Umbilical cord (tissue), 2 donors: ENCODE data around the gene RNASE7. TPM values are rescaled to one million over a fixed set of nuclear protein-coding genes. Genes with fewer than 3 reads are reported as not detected.
A peak's percentile ranks its signal among the peaks of the same experiment; 100 is the strongest.

Experiments used
- DNase-seq: peaks from one replicate; pipeline ENCODE4 v3.0.0-alpha.2; 2015; ENCODE audit warnings: low spot score
- total RNA-seq: library from RNA; depleted of rRNA; stranded (reverse); fragments of >200 nt; gene quantifications from one replicate; pipeline ENCODE4 v1.2.3, GENCODE V29; 2014; ENCODE audit warnings: low replicate concordance; ENCODE audit not compliant: insufficient read depth

The RNASE7 gene
- total RNA-seq: 4.1 TPM

GRCh38 chr14:21041676-21042433 is at the start of gene RNASE7:
Gene RNASE7, plus strand, starts transcription at chr14:21042362. Its CDS starts 631 bp downstream, at chr14:21042993.
- peak; percentile 42 for DNase-seq

GRCh38 chr14:20996521-20996920 is 45.6 kb upstream of the RNASE7 start:
- no peak for DNase-seq

- DNase-seq: no peak
Observed at GRCh38 chr14:20997115-20997514, 45.0 kb upstream of the RNASE7 start.

GRCh38 chr14:20997564-20997963 is 44.6 kb upstream of the RNASE7 start:
- peak; percentile 38 for DNase-seq

- DNase-seq: peak; percentile 44
Observed at GRCh38 chr14:20998139-20998538, 44.0 kb upstream of the RNASE7 start.

- peak; percentile 95 for DNase-seq
Observed at GRCh38 chr14:20998674-20999366, 43.3 kb upstream of the RNASE7 start, which contains the start of gene SLC39A2. Gene SLC39A2, plus strand, starts transcription at chr14:20999293. Its CDS starts 154 bp downstream, at chr14:20999447.

- no peak for DNase-seq
Observed at GRCh38 chr14:20999591-20999990, 42.6 kb upstream of the RNASE7 start.

- DNase-seq: no peak
Observed at GRCh38 chr14:21001218-21001617, 40.9 kb upstream of the RNASE7 start.

- DNase-seq: peak; percentile 50
Observed at GRCh38 chr14:21003788-21004346, 38.3 kb upstream of the RNASE7 start.

GRCh38 chr14:21009721-21010120 is 32.4 kb upstream of the RNASE7 start:
- peak; percentile 91 for DNase-seq

- DNase-seq: no peak
Observed at GRCh38 chr14:21011136-21011535, 31.0 kb upstream of the RNASE7 start.

GRCh38 chr14:21014761-21015190 is 27.4 kb upstream of the RNASE7 start:
- peak; percentile 89 for DNase-seq

- no peak for DNase-seq
Observed at GRCh38 chr14:21015312-21015711, 26.9 kb upstream of the RNASE7 start.

- DNase-seq: no peak
Observed at GRCh38 chr14:21016413-21017190, 25.6 kb upstream of the RNASE7 start.

GRCh38 chr14:21017528-21018245 is 24.5 kb upstream of the RNASE7 start:
- no peak for DNase-seq

GRCh38 chr14:21018286-21018685 is 23.9 kb upstream of the RNASE7 start:
- no peak for DNase-seq

GRCh38 chr14:21018781-21019180 is 23.4 kb upstream of the RNASE7 start:
- no peak for DNase-seq

GRCh38 chr14:21019366-21019765 is 22.8 kb upstream of the RNASE7 start:
- DNase-seq: no peak

GRCh38 chr14:21020977-21021545 is 21.1 kb upstream of the RNASE7 start:
- no peak for DNase-seq

- no peak for DNase-seq
Observed at GRCh38 chr14:21022686-21023085, 19.5 kb upstream of the RNASE7 start.

GRCh38 chr14:21023174-21023573 is 19.0 kb upstream of the RNASE7 start:
- DNase-seq: no peak
